GM19438 (cell line): ENCODE results near the gene TSSK6.

Source experiments
- ATAC-seq: cut with Tn5 transposase; IDR thresholded peaks from one replicate; pipeline ENCODE4 v1.9.1; 2021; ENCODE audit warnings: low read depth; ENCODE audit not compliant: unreplicated experiment

Gene TSSK6

DNA sequence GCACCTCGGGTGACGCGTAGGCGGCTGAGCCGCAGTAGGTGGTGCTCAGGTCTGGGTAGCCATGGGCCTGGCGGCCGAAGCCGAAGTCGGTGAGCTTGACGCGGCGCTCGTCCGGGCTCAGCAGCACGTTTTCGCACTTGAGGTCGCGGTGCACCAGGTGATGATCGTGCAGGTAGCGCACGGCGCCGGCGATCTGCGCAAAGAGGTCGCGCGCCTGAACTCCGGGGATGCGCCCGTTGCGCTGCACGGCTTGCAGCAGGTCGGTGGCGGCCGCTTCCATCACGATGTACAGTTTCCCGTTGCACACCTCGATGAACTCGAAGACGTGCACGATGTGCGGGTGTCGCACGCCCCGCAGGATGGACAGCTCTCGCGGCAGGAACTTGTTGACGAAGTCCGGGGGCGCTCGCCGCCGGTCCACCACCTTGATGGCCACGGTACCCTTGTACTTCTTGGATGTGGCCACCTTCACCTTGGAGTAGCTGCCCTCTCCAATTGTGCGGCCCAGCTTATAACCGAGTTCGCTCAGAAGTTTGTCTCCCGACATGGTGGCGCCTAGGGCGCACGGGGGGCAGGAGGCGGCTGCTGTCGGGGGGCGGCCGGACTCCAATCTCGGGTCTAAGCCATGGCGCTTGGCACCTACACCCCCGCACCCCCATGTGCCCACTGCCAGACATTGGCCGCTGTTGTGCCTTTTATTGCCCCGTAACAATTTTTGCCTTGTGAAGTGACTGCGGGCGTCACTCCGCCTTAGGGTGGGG lies at the start of gene TSSK6:
TSS of gene TSSK6 (minus strand) at position 668 of the 761 bp plus-strand sequence. CDS start at position 547, 121 bp downstream.
- no peak for ATAC-seq

- ATAC-seq, result no peak
These were observed 48.0 kb upstream of the TSSK6 start for GRCh38 chr19:19563348-19563848.

- no peak for ATAC-seq
These were observed 47.5 kb upstream of the TSSK6 start for GRCh38 chr19:19562665-19563347.

DNA sequence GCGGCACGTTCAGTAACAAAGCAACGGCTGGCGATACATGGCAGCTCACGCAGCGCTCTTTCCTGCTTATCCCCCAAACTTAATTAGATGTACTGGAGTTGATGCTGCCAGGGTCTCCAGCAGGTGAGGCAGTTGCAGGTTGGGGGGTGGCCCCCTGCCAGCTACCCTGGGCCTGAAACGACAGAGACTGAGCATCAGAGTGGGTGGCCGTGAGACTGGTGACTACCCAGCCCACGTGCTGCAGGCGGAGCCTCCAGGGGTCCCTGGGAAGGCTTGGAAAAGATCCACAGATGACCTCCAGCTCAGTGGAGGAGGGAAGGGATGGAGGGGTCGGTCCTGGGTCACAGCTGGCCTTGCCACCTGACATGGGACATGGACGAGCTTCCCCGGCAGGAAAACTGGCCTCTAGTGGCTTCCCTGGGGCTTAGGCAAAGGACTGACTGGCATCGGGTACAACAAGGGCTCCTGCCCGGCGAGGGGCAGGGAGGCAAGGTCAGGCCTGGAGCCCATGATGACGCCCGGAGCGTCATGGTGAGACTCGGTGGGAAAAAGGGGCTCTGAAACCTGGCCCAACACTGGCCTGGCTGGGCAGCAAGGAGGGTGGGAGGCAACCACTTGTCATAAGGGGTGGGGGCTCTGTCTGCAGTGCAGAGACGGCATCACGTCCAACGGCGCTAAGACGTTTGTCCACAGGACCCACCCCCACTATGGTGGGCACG lies 46.8 kb upstream of the TSSK6 start:
- ATAC-seq, result no peak

- ATAC-seq, result no peak
These were observed 44.6 kb upstream of the TSSK6 start for GRCh38 chr19:19559931-19560330.

- no peak for ATAC-seq
These were observed 43.3 kb upstream of the TSSK6 start for GRCh38 chr19:19558636-19559035.

DNA sequence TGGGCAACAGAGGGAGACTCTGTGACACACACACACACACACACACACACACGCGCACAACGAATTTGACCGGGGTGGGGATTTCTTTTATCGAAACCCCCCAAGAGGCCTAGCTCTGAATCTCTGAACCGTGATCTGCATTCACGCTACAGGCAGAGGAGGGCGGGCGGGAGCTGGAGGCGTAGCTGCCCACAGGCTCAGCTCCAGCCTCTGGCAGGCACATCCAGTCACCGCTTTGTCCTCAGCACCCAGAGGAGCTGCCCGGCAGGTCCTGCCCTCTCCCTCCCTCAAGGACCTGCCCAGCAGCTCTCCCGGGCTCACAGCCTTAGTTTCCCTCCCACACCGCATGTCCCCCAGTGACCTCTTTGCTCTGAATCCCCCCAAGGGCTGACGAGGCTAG lies 42.7 kb upstream of the TSSK6 start:
- ATAC-seq, result no peak

- ATAC-seq, result no peak
These were observed 39.0 kb upstream of the TSSK6 start for GRCh38 chr19:19554074-19555023.

GRCh38 chr19:19553670-19554069 lies 38.3 kb upstream of the TSSK6 start:
- no peak for ATAC-seq

DNA sequence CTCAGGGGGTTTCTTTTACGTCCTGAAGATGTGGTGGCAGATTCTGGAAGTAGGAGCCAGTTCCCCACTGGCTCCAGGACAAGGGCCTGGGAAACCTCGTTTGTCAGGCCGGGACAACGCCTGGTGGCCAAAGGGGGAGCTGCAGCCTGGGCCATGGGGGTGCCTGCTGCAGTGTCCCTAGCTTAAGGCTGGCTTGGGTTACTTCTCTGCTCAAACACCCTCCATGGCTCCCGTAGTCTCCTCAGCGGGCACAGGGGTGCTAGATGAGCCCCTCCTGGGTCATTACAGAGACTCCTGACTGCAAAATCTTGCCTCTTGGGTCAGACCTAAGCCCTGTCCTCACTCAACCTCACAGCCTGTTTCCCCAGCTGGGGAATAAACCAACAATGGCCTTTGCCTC lies 37.5 kb upstream of the TSSK6 start:
- ATAC-seq, result no peak

GRCh38 chr19:19551853-19552192 lies 36.5 kb upstream of the TSSK6 start:
- no peak for ATAC-seq

DNA sequence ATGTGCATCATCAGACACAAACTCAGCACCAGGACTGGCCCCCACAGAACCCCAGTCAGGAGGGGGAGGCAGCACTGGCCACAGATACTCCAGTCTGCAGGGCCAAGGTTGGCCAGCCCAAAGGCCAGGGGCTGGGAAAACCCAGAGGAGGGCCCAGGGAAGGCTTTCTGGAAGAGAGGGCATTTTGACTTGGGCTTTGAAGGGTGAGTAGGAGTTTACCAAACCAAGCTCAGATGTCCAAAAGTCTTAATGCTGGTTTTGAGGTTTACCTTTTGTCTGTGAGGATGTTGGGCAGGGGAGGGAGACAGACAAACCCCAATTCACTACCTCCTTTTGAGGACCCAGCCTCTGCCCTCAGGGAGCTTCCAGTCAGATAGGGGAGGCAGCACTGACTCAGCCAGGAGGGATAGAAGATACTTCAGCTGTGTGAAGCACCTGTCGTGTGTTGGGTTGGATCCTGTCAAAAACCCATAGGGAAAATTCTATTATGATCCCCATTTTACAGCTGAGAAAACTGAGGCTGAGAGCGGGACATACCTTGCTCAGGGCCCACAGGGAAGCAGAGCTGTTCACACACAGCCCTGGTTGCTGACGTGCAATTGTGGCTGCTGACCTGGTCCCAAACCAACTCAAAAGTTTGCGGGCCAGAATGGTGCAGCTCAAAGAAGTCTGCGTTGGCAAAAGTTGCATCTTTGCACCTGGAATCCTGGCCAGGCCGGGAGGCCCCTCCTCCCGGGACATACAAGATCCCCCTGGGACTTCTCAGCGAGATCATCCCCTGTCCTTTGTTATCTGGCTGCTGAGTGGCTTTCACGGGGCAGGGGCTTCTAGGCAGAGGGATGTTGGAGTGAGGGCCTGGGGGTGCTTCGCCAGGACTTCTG lies 35.9 kb upstream of the TSSK6 start:
- no peak for ATAC-seq

- no peak for ATAC-seq
These were observed 35.2 kb upstream of the TSSK6 start for GRCh38 chr19:19550485-19550929.

DNA sequence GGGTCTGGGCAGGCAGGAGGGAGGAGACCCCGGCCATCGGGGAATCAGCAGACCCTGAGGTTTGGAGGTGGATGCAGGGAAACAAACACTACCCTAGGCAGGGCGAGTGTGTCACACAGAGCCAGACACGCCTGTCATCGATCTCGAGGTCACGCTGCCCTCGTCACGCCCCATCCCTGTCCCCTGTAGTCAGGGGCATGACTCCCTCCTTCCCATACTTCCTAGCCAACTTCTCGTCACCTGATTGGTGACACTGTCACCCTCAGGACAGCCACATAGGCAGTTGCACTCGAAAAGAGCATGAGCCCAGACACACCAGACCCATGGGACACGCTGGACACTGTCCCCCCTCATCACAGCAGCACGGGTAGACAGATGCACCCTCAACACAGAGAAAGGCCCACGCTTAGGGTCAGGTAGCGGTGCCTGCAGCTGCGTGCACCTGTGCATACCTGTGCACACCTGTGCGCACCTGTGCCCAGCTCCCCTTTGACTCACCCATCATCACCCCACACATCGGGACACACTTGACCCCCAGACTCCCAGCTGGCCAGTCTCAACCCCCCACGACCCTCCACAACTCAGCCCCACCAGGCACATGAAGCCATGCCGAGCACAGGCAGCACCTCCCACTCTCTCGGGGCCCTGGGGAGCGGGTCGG lies 34.6 kb upstream of the TSSK6 start:
- ATAC-seq, result no peak

DNA sequence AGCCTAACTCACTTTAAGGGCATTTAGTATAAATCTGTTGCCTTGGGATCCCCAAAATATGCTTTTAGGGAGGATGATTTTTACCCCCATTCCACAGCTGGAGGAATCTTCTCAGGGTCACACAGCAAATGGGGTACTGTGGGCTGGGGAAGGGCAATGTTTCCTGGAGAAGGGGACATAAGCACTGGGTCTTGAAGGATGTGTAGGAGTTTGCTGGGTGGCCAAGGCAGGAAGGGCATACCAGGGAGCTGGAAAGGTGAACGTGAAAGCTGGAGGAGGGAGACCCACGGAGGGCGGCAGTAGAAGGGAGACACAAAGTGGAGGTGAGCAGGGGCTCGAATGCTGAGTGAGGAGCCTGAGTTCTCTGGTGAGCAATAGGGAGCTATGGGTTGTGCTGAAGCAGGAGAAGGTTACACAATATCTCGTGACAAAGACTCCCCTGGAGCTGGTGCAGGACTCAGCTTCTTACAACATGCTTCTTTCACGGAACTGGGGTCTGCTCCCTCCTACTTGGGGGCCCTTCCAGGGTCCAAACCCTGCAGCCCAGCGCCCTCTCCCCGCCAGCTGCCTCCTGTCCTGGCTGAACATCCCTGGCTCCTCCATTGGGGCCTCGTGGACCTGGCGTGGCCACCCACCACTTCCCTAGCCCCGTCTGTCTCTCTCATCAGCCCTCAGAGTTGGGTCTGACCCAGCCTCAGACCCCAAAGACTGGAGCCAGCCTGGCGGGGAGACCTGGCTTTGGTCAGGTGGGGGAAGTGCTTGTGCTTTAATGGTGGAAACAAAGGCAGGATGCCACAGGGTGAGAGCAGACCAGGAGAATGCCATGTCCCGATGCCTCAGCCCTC lies 33.8 kb upstream of the TSSK6 start:
- ATAC-seq, result no peak

DNA sequence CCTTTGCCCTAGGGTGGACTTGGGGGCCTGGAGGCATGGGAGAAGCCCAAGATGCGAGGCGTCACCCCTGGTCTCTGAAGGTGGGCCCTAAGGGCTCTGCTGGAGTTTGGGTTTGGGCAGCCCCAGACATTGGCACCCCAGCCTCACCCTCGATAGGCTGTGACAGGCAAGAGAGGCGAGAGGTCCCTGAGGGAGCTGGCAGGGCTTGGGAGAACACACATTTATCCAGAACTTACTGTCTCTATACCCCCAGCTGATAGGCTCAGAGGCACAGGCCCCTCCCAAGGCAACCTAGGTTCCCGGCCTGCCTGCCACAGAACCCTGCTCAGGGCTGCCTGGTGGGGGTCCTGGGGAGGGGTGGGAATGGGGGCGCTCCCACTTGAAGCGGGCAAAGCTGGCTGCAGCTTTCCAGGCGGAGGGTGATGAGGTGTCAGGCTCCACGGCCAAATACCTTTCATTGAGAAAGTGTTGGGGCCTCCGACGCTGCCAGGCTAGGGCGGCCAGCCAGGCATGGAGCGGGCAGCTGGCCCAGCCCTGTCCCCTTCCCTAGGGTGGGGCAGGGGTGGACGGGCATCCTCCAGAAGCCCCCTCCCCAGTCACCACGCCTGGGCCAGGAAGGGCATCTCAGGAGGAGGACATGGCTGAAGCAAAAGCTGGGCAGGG lies 32.5 kb upstream of the TSSK6 start:
- no peak for ATAC-seq

GRCh38 chr19:19546751-19547162 lies 31.4 kb upstream of the TSSK6 start:
- ATAC-seq, result no peak
